Measurements from ENCODE around the gene KLF7.

The KLF7 gene
- 16.3 to 113 (median 34.7) reads per million in 17 experiments for total RNA-seq

- DNase-seq, result peak; percentile 41 to 64 (median 60)
Observed at GRCh38 chr2:207165121-207166038, at the start of gene KLF7. TSS of gene KLF7 (minus strand) at chr2:207165948. CDS start at chr2:207165568, 380 bp downstream.

DNA sequence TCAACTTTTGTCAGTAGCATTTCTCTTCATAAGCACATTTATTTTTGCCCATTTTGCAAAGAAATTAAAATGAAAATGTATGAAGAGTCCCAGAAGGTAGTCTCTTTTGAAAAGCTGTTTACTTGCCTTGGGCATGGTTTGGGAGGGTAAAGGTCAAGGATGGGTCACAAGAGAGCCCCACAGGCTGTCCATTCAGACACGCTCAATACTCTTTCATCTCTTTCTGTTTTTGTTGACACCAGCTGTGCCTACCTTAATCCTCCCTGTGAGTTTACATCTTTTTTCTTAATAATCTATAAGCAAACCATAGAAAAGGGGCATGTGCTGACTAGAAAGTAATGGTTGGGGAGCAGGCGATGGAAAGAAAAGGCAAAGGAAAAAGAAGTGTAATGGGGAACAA is 49.6 kb upstream of the KLF7 start:
- DNase-seq, result no peak

DNA sequence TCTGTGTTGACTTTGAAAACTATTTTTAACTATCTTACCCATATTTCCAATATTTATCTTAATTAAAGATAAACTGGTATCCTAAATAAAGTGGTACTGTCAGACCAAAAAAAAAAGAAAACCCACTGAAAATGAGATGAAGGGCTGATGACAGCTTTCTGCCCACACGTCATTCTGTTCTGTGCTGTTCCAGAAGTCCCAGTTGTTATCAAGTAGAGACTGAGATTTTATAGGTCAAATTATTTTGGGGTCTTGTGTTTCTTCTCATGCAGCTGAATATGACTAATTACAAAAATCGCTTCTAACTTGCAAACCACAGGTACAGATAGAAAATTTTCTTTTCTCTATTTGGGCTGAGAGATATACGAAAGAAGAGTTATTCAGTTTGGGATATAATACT is 48.7 kb upstream of the KLF7 start:
- no peak for DNase-seq

GRCh38 chr2:207206011-207206410 is 40.3 kb upstream of the KLF7 start:
- no peak for DNase-seq

- DNase-seq, result no peak
Observed at GRCh38 chr2:207205173-207205957, 39.6 kb upstream of the KLF7 start.

GRCh38 chr2:207203056-207203455 is 37.3 kb upstream of the KLF7 start:
- no peak for DNase-seq

- DNase-seq, result peak in 3 of 4 experiments; percentile 17 to 59 (median 44)
Observed at GRCh38 chr2:207202645-207203044, 36.9 kb upstream of the KLF7 start.

GRCh38 chr2:207201416-207201815 is 35.7 kb upstream of the KLF7 start:
- no peak for DNase-seq

- DNase-seq, result no peak
Observed at GRCh38 chr2:207200136-207200535, 34.4 kb upstream of the KLF7 start.

DNA sequence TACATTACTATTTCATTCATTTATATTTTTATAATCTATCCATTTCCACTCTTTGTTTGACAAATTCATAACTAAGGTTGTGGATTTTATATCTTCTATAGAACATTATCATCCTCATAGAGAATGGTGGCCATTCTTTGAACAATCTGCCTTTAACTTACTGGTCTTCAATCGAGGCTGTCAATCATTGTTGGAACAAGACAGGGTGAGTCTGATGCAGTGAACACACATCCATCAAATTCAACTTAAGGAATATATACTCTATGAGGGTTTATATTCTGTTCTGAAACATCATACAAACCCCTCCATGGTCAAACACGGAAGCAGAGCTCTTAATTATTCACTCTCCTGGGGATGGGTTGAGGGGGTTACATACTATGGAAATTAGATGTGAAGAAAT is 28.3 kb upstream of the KLF7 start:
- DNase-seq, result no peak

DNA sequence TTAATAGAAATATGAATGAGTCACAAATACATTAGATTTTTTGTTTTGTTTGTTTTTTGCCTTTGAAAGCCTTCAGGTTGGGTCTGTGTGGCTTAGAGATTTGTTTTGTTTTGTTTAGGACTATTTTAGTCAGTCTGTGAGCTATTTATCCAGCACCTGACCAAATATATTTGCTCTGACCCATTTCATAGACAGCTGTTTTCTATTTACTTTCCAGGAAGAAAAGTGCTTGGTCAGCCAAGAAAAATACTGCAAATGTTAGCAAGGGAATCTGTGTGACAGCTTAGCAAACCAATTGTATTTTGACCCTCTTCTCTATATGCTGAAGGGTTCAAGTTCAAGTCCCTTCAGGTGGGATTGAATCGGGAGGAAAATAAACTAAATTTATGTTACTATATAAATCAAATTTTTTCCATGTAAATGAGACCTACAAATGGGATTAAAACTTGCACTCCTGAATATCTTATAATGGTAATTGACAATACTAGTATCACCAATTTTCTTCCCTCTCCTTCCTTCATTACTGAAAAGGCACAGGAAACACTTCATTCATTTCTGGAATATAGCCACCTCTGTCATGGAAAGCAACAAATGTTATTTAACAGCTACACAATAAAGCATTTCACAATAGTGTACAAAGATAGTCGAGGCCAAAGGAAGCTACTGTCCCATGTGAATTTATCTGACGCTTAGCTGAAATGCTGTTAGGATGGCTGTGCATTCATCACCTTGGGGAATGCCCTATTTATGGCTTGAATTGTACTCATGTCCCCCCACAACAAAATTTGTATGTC is 23.1 kb upstream of the KLF7 start:
- DNase-seq, result no peak

- no peak for DNase-seq
Observed at GRCh38 chr2:207185372-207185771, 19.6 kb upstream of the KLF7 start.

- DNase-seq, result no peak
Observed at GRCh38 chr2:207184768-207185167, 19.0 kb upstream of the KLF7 start.

DNA sequence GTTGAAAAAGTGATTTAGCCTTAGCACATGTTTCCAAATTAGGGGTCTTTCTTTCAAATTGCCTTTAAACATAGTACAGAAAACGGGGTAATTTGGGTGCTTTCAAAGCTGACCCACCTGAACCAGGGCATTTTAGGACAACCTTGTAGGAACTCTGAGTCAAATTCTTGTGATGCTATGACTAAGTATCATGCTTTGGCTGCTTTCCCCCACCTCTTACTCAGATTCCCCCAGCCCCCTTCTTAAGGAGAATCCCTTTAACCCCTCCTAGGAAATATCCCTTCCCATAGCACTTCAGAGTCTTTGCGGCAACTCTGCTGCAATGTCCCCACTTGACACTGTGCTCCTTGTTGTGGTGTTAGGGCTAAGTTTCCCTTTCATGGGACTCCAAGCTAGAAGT is 18.6 kb upstream of the KLF7 start:
- DNase-seq, result no peak

DNA sequence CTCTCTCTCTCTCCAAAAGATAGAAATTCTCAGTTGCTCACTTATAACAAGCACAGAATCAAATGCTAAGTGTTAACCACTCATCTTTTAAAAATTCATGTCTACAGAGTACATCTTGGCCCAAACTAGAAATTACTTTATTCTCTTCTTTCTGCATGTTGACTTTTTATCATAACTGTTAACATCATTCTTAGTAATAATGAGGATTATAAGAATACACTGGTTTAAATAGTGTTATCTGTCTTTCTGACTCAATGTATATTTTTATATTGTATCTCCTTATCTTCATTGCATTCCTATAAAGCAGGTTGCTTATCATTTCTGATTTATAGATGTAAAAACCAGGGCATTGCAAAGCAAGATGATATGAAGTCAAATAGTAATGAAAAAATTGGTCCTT is 17.8 kb upstream of the KLF7 start:
- DNase-seq, result no peak

DNA sequence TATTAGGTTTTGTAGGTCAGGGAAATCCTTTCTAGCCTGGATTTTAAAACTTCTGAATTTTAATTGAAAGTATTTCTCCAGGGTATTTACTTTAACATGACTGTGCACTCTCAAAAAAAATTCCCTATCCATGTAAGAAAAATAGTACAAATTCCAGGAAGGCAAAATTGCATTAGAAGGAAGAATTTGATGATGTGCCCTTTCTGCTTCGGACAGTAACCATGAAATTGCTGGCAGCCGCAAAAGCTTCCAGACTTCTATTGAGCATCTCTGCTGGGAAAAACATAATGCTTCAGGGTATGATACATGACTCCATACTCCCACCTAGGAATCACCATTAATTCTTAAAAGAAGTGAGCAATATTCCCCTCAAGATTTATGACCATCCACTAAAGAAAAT is 17.2 kb upstream of the KLF7 start:
- DNase-seq, result no peak

GRCh38 chr2:207181526-207182274 is 16.0 kb upstream of the KLF7 start:
- DNase-seq, result no peak

DNA sequence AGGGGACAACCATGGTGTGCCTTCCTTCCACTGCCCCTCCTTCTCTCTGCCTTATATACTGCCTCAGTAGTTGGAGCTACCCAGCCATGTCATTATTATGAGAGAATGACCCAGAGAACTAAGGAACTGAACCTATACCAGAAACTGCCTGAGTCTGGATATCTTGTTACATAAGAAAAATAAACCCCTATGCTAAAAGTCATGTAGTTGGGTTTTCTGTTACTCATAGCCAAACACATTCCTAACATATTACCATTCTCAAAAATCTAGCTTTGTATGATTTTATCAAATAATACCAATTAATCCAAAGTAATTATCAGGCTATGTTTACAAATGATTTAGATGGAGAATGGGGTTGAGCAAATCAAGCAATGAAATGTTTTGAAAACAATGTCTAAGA is 15.0 kb upstream of the KLF7 start:
- no peak for DNase-seq

DNA sequence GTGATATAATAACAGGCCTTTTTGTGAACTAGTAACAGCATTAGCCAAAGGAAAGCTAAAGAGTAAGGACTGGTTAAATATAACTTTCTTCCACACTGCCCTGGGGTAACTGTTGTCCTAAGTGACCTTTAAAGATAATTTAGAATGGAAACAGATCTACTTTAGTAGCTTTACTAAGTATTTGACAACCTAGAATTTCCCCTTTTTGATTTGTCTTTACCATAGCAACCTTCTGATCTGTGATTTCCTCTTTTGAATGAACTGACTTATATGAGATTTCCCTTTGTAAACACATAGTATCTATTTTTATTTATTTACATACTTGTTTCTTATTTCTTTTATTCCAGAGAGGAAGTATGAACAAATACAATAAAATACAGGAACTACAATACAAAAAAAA is 10.5 kb upstream of the KLF7 start:
- DNase-seq, result peak in 2 of 4 experiments; percentile 78 to 84

- DNase-seq, result no peak
Observed at GRCh38 chr2:207173641-207174040, 7.9 kb upstream of the KLF7 start.

- peak; percentile 84 to 96 (median 91) for DNase-seq
Observed at GRCh38 chr2:207167099-207167923, 1.6 kb upstream of the KLF7 start.

Measured in suppressor macrophage (primary cell).